SU-DHL-6 (cell line): ENCODE measurements around the gene MYMX.

Experiments
- CTCF ChIP-seq: fragments of 200-600 bp; sonication (generic); IDR thresholded peaks from one replicate; pipeline ENCODE4 v1.5.1; 2017; ENCODE audit warnings: antibody characterized with exemption, mild to moderate bottlenecking, low read length, moderate library complexity; ENCODE audit not compliant: insufficient read depth, poor library complexity, severe bottlenecking
- EZH2phosphoT487 ChIP-seq: fragments of 200-600 bp; sonication (generic), shearing (Covaris generic); conservative IDR thresholded peaks from 2 replicates; pipeline ENCODE4 v1.6.1; 2018; ENCODE audit warnings: mild to moderate bottlenecking, antibody characterized with exemption, low read length, moderate library complexity, mixed read lengths

- TF ChIP-seq CTCF (no peak), EZH2phosphoT487 (no peak)
Observed at GRCh38 chr6:44179072-44179536, 37.6 kb upstream of the MYMX start.
